Testis (tissue), 2 donors: ENCODE results near the gene CRIP1.

Source experiments
- POLR2A ChIP-seq: fragments of 450-650 bp; IDR thresholded peaks from one replicate; pipeline ENCODE4 v1.6.1; 2017; ENCODE audit warnings: antibody characterized with exemption, mild to moderate bottlenecking, moderate library complexity
- TF ChIP-seq, protein P1 (sequence below), 3 experiments: fragments of 450-650 bp in 2 of 3; fragments of 200-600 bp in 1 of 3; sonication (generic) in 1 of 3; IDR thresholded peaks; one replicate each; pipeline ENCODE4 v1.5.1; 2016 to 2019; ENCODE audit warnings: antibody characterized with exemption in 3 of 3, mild to moderate bottlenecking in 2 of 3, moderate library complexity in 1 of 3

DNA sequence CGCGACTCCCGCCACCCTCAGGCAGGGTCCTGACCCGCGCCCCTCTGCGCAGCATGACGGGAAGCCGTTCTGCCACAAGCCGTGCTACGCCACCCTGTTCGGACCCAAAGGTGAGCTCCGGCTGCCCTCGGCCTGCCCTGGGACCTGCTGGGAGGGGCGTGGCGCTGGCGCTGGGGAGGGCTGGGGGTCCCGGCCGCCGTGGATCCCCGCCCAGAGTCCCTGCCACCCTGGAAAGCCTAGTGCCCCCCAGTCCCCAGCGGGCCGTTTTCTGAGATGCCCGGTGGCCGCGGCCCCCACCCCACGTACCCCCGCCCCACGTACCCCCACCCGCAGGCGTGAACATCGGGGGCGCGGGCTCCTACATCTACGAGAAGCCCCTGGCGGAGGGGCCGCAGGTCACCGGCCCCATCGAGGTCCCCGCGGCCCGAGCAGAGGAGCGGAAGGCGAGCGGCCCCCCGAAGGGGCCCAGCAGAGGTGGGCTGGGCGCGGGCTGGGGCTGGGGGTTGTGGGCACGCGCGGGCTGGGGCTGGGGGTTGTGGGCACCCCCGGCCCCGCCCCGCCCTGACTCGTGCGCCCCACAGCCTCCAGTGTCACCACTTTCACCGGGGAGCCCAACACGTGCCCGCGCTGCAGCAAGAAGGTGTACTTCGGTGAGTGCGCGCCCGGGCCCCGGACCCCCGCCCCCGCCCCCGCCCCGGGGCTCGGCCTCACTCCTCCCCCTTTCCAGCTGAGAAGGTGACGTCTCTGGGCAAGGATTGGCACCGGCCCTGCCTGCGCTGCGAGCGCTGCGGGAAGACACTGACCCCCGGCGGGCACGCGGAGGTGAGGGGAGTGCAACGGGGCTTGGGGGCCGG lies 8.1 kb upstream of the CRIP1 start:
- TF ChIP-seq, protein P1, sequence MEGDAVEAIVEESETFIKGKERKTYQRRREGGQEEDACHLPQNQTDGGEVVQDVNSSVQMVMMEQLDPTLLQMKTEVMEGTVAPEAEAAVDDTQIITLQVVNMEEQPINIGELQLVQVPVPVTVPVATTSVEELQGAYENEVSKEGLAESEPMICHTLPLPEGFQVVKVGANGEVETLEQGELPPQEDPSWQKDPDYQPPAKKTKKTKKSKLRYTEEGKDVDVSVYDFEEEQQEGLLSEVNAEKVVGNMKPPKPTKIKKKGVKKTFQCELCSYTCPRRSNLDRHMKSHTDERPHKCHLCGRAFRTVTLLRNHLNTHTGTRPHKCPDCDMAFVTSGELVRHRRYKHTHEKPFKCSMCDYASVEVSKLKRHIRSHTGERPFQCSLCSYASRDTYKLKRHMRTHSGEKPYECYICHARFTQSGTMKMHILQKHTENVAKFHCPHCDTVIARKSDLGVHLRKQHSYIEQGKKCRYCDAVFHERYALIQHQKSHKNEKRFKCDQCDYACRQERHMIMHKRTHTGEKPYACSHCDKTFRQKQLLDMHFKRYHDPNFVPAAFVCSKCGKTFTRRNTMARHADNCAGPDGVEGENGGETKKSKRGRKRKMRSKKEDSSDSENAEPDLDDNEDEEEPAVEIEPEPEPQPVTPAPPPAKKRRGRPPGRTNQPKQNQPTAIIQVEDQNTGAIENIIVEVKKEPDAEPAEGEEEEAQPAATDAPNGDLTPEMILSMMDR (IDR thresholded peaks at IDR 0.05): no peak
- no peak for TF ChIP-seq POLR2A
